NT2/D1 (cell line): ENCODE measurements around the gene BTRC.
A peak's percentile ranks its signal among the peaks of the same experiment; 100 is the strongest.
"Not testable (repeated sequence)": the region's sequence is repeated elsewhere in the genome, so short reads cannot be mapped to it uniquely, and the experiment has no call there.

Experiments used
- DNase-seq: peaks from one replicate; pipeline ENCODE4 v3.0.0-alpha.2; 2011; ENCODE audit warnings: low read depth, low spot score
- H3K27me3 ChIP-seq: 2 replicates; pipeline ENCODE4 v1.6.0; 2011; ENCODE audit warnings: mild to moderate bottlenecking; ENCODE audit not compliant: insufficient read length, insufficient read depth
- H3K36me3 ChIP-seq: 2 replicates; pipeline ENCODE4 v1.6.1; 2011; ENCODE audit warnings: mild to moderate bottlenecking, low read length, mixed read lengths; ENCODE audit not compliant: insufficient read depth, insufficient read length
- H3K4me1 ChIP-seq: 2 replicates; pipeline ENCODE4 v1.5.1; 2011; ENCODE audit not compliant: insufficient read depth, insufficient read length
- H3K4me3 ChIP-seq: 2 replicates; pipeline ENCODE4 v1.5.1; 2011; ENCODE audit warnings: low read depth; ENCODE audit not compliant: insufficient read length
- H3K9ac ChIP-seq: 2 replicates; pipeline ENCODE4 v1.6.0; 2011; ENCODE audit warnings: low read depth; ENCODE audit not compliant: insufficient read length
- H3K9me3 ChIP-seq: 2 replicates; pipeline ENCODE4 v1.5.1; 2011; ENCODE audit warnings: mild to moderate bottlenecking, low read length; ENCODE audit not compliant: insufficient read depth
- SUZ12 ChIP-seq: IDR thresholded peaks from 2 replicates; pipeline ENCODE4 v1.6.1; 2011; ENCODE audit not compliant: insufficient read length, insufficient read depth; ENCODE audit errors: extremely low read depth
- YY1 ChIP-seq: IDR thresholded peaks from 2 replicates; pipeline ENCODE4 v1.6.1; 2011; ENCODE audit not compliant: insufficient read length, insufficient read depth
- ZNF274 ChIP-seq: IDR thresholded peaks from 2 replicates; pipeline ENCODE4 v1.6.1; 2011; ENCODE audit warnings: mild to moderate bottlenecking, low read depth, low read length

Gene BTRC

DNA sequence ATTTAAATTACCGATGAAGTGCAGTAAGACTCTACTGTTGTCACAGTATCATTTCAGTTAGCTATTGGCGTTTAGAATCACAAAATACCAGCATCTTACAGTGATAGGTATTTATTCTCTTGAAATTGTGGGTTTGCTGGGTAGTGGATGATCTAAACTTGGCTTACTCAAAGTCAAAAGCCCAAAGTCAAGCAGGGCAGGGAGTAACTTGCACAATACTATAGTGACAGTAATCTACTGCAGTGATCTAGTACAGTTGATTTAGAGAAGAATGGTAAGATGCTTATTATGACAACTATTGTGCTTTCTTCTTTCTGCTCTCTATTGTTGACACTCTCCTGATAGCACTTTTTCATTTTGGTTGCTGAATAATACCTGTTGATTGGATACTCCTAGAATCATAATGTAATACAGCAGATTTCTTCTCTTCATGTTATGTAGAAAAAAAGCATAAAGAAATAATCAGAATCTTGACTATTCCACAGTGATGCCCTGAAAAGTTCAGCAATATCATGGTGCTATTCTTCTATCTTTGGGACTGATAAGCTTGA is 10.0 kb downstream of the BTRC start:
- Histone ChIP-seq H3K9ac (no peak overlapping the region), H3K4me3 (no peak overlapping the region), H3K27me3 (no peaks in the 10 kb centered on the region), H3K36me3 (no peaks in the 10 kb centered on the region), H3K4me1 (no peaks in the 10 kb centered on the region), H3K9me3 (no peaks in the 10 kb centered on the region)
- no peak for DNase-seq
- TF ChIP-seq ZNF274 (no peak), YY1 (no peak), SUZ12 (no peak)

DNA sequence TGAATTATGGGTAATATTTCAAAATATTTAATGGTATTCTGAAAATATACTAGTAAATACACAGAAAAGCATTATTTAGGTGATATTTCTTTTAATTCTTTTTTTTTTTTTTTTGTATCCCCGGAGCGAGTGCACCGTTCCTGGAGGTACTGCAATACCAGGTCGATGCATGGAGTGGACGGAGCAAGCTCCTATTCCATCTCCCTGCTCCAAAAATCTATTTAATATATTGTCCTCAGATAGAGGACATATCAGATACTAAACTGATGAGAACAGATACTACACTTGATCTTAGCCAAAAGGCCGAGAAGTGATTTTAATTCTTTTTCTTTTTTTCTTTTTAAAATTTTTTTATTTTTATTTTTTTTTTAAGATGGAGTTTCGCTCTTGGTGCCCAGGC is 10.8 kb downstream of the BTRC start:
- Histone ChIP-seq H3K27me3 (no peaks in the 10 kb centered on the region), H3K9ac (no peak overlapping the region), H3K36me3 (no peaks in the 10 kb centered on the region), H3K4me1 (no peaks in the 10 kb centered on the region), H3K9me3 (no peaks in the 10 kb centered on the region), H3K4me3 (no peak overlapping the region)
- DNase-seq, result no peak
- TF ChIP-seq YY1, result no peak
- TF ChIP-seq SUZ12, result no peak
- no peak for TF ChIP-seq ZNF274

DNA sequence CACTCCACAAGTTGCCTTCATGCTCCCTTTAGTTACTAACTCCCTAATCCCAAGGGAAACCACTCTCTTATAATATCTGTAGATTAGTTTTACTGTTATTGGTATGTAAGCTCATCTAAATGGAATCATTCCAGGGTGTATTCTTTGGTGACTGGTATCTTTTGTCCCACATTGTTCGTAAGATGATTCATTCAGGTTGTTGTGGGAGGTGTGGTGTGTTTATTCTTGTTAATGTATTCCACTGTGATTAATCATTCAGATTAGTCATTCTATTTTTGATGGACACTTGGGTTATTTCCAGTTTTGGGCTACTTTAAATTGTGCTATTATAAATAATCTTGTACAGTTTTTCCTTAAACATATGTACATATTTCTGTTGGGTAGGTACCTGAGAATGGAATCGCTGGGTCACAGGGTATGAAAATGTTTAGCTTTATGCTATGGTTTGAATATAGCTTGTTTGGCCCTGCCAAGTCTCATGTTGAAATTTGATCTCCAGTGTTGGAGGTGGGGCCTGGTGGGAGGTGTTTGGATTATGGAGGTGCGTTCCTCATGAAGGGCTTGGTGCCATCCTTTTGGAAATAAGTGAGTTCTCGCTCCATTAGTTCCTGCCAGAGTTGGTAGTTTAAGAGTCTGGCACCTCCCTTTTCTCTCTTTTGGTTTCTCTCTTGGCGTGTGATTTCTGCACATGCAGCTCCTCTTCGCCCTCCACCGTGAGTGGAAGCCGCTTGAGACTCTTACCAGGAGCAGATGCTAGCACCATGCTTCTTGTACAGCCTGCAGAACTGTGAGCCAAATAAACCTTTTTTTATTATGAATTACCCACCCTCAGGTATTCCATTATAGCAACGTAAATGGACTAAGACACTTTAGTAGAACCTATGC is 13.8 kb downstream of the BTRC start:
- DNase-seq, result no peak

DNA sequence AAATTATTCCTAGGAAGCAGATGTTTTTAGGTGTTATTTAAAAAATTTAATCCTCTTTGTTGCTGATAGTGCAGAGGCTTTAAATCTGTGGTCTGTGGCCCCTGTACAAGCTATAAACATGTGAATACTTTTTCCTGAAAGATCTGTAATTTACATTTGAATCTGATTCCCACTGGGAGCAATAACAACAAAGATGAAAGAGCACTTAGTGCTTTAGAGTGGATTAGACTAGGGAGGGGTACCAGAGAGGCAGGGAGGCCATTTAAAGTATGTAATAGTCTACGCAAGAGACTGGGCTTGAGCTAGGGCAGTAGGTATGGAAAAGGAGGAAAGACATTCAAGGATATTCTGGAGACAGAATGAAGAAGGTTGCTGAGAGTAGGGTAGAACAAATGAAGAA is 19.1 kb downstream of the BTRC start:
- Histone ChIP-seq H3K4me3 (no peak overlapping the region), H3K9ac (no peak overlapping the region), H3K27me3 (no peaks in the 10 kb centered on the region), H3K9me3 (no peaks in the 10 kb centered on the region), H3K36me3 (no peaks in the 10 kb centered on the region), H3K4me1 (no peaks in the 10 kb centered on the region)
- DNase-seq, result peak; percentile 18
- TF ChIP-seq SUZ12 (no peak), ZNF274 (no peak), YY1 (no peak)

More for the DNA sequence above, 13.8 kb downstream of the BTRC start:
- Histone ChIP-seq H3K4me1 (no peaks in the 10 kb centered on the region), H3K27me3 (no peaks in the 10 kb centered on the region), H3K9ac (no peak overlapping the region), H3K4me3 (no peak overlapping the region), H3K36me3 (no peaks in the 10 kb centered on the region), H3K9me3 (no peaks in the 10 kb centered on the region)
- TF ChIP-seq SUZ12 (no peak), YY1 (no peak), ZNF274 (no peak)

DNA sequence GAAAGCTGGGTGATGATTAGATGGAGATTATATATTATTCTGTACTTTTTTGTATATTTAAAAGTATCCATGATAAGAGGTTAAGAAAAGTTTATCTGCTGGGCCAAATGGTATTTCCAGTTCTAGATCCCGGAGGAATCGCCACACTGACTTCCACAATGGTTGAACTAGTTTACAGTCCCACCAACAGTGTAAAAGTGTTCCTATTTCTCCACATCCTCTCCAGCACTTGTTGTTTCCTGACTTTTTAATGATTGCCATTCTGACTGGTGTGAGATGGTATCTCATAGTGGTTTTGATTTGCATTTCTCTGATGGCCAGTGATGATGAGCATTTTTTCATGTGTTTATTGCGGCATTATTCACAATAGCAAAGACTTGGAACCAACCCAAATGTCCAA is 20.0 kb downstream of the BTRC start:
- H3K4me3 ChIP-seq, H3K9ac ChIP-seq, H3K36me3 ChIP-seq, H3K9me3 ChIP-seq, H3K27me3 ChIP-seq, DNase-seq, H3K4me1 ChIP-seq: not testable (repeated sequence)

DNA sequence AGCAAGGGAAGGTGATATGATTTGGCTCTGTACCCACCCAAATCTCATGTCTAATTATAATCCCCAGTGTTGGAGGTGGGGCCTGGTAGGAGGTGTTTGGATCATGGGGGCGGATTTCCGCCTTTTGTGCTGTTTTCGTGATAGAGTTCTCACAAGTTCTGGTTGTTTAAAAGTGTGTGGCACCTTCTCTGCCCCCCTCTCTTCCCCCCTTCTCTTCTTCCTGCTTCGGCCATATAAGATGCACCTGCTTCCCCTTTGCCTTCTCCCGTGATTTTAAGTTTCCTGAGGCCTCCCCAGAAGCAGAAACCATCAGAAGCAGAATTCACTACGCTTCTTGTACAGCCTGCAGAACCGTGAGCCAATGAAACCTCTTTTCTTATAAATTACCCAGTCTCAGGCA is 21.1 kb downstream of the BTRC start:
- TF ChIP-seq ZNF274, result no peak
- TF ChIP-seq SUZ12, result no peak
- no peak for TF ChIP-seq YY1
- no peak overlapping the region for H3K9ac ChIP-seq

DNA sequence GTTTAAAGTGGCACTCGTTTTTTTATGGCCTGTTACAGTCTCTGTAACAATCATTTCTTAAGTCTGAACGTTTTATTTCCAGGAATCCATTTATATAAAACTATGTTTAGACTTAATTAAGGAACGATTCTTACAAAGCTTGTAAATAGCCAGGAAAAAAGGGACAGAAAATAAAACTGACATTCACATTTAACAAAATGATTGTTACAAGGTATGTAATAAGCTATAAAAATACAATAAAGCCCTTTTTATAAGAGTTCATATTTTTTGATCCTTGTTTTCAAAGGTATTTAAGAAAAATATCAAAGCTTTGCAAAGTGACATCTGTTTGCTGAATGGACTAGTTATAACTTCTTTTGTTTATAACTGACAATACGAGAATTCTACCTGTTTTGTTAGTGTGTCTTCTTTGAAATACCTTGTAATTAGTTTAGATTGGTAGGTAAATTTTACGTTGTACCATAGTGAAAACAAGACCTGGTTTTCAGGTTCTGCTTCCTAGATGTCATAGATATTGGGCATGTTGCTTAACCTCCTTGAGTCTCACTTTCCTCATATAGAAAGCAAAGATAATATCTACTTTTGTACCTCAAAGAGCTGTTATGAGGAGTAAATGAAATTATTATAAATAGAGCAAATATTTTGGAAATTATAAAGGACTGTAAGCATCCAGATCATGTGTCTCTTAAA is 25.8 kb downstream of the BTRC start:
- Histone ChIP-seq H3K4me1 (no peaks in the 10 kb centered on the region), H3K9me3 (no peaks in the 10 kb centered on the region), H3K4me3 (no peak overlapping the region), H3K9ac (no peak overlapping the region), H3K36me3 (no peaks in the 10 kb centered on the region), H3K27me3 (no peaks in the 10 kb centered on the region)
- TF ChIP-seq SUZ12, result no peak
- TF ChIP-seq ZNF274, result no peak
- no peak for TF ChIP-seq YY1
- no peak for DNase-seq

More for the DNA sequence above, 21.1 kb downstream of the BTRC start:
- H3K27me3 ChIP-seq, result no peaks in the 10 kb centered on the region
- no peak for DNase-seq
- no peak overlapping the region for H3K4me3 ChIP-seq
- H3K36me3 ChIP-seq, result no peaks in the 10 kb centered on the region
- H3K4me1 ChIP-seq, result no peaks in the 10 kb centered on the region
- no peaks in the 10 kb centered on the region for H3K9me3 ChIP-seq
